Measurements from ENCODE around the gene LZTFL1. TPM values are rescaled to one million over a fixed set of nuclear protein-coding genes. Genes with fewer than 3 reads are reported as not detected.

LZTFL1 gene
- total and polyA plus RNA-seq, 3 experiments from 2014 or later, result 8.9 to 11.4 (median 9.0) TPM

- CTCF ChIA-PET, result interaction anchor here (1.0 to 1.4 kb wide), 4 partner anchors 8 to 24 kb away, joined by 3 read pairs; no protein-coding TSS in a partner anchor
- no peaks in the 10 kb centered on the region for H3K36me3 ChIP-seq (ENCODE audit: insufficient read depth, low read length)
Observed at GRCh38 chr3:45884368-45885201, 42.7 kb upstream of the LZTFL1 start.

GRCh38 chr3:45881078-45882022 lies 39.4 kb upstream of the LZTFL1 start:
- Mint-ChIP-seq H3K4me3 (peak overlapping the region in 6 of 7 donors; percentile 1 to 66 (median 59)), H3K36me3 (no peaks in the 10 kb centered on the region), H3K27ac (peak overlapping the region in 7 of 8 donors; percentile 8 to 72 (median 41)), H3K27me3 (peaks cover 10 to 13% of the 10 kb centered on the region in 2 donors), H3K4me1 (peaks cover 22 to 76% (median 33%) of the 10 kb centered on the region in 3 donors), H3K9me3 (no peaks in the 10 kb centered on the region)
- H3K36me3 ChIP-seq (ENCODE audit: insufficient read depth, low read length), result no peaks in the 10 kb centered on the region
- H3K27ac ChIP-seq (ENCODE audit: low read depth, low read length), result no peak overlapping the region
- ChIA-PET POLR2A (interaction anchor here (0.5 to 1.2 kb wide), 10 partner anchors 8 to 41 kb away, joined by 3 to 10 read pairs (median 3); no protein-coding TSS in a partner anchor), CTCF (interaction anchor here (0.9 to 2.0 kb wide), 6 partner anchors 9 to 221 kb away, joined by 3 to 7 read pairs (median 3); no protein-coding TSS in a partner anchor)
- H3K9me3 ChIP-seq (ENCODE audit: low read length), result no peaks in the 10 kb centered on the region
- DNase-seq, result peak in 4 of 5 donors; percentile 31 to 84 (median 56)
- H3K27me3 ChIP-seq (ENCODE audit: insufficient read depth, low read length, poor library complexity, severe bottlenecking), result peaks cover 7% of the 10 kb centered on the region
- peaks cover 20% of the 10 kb centered on the region for H3K4me1 ChIP-seq (ENCODE audit: insufficient read depth, low read length)
- no peak overlapping the region for H3K4me3 ChIP-seq (ENCODE audit: low read length)

More at GRCh38 chr3:45884368-45885201, 42.7 kb upstream of the LZTFL1 start:
- no peak for DNase-seq
- H3K27me3 Mint-ChIP-seq, result peaks cover 11 to 13% of the 10 kb centered on the region in 2 donors
- no peaks in the 10 kb centered on the region for H3K9me3 ChIP-seq (ENCODE audit: low read length)
- POLR2A ChIA-PET, result interaction anchor here (0.9 to 1.8 kb wide), 2 partner anchors 9 to 36 kb away, joined by 3 to 5 read pairs; no protein-coding TSS in a partner anchor
- peak overlapping the region in 4 of 7 donors; percentile 27 to 82 (median 52) for H3K4me3 Mint-ChIP-seq
- peaks cover 20% of the 10 kb centered on the region for H3K4me1 ChIP-seq (ENCODE audit: insufficient read depth, low read length)
- H3K4me1 Mint-ChIP-seq, result peaks cover 18 to 64% (median 26%) of the 10 kb centered on the region in 3 donors
- H3K9me3 Mint-ChIP-seq, result no peaks in the 10 kb centered on the region
- H3K27ac Mint-ChIP-seq, result peak overlapping the region in 3 of 8 donors; percentile 30 to 74 (median 69)
- H3K36me3 Mint-ChIP-seq, result peaks cover 0 to 14% (median 2%) of the 10 kb centered on the region in 3 donors
- peaks cover 7% of the 10 kb centered on the region for H3K27me3 ChIP-seq (ENCODE audit: insufficient read depth, low read length, poor library complexity, severe bottlenecking)
- no peak overlapping the region for H3K4me3 ChIP-seq (ENCODE audit: low read length)
- H3K27ac ChIP-seq (ENCODE audit: low read depth, low read length), result no peak overlapping the region

GRCh38 chr3:45880725-45881077 lies 38.8 kb upstream of the LZTFL1 start:
- Mint-ChIP-seq H3K4me1 (peaks cover 22 to 74% (median 33%) of the 10 kb centered on the region in 3 donors), H3K9me3 (no peaks in the 10 kb centered on the region), H3K4me3 (peak overlapping the region in 5 of 7 donors; percentile 44 to 66 (median 64)), H3K36me3 (no peaks in the 10 kb centered on the region), H3K27ac (peak overlapping the region in 6 of 8 donors; percentile 8 to 72 (median 60)), H3K27me3 (peaks cover 14 to 16% of the 10 kb centered on the region in 2 donors)
- H3K27me3 ChIP-seq (ENCODE audit: insufficient read depth, low read length, poor library complexity, severe bottlenecking), result peaks cover 7% of the 10 kb centered on the region
- POLR2A ChIA-PET, result interaction anchor here (0.5 to 1.2 kb wide), 9 partner anchors 8 to 40 kb away, joined by 3 to 10 read pairs (median 3); no protein-coding TSS in a partner anchor
- no peaks in the 10 kb centered on the region for H3K36me3 ChIP-seq (ENCODE audit: insufficient read depth, low read length)
- H3K4me1 ChIP-seq (ENCODE audit: insufficient read depth, low read length), result peaks cover 20% of the 10 kb centered on the region
- H3K9me3 ChIP-seq (ENCODE audit: low read length), result no peaks in the 10 kb centered on the region
- DNase-seq, result no peak
- CTCF ChIA-PET, result interaction anchor here (0.9 to 2.0 kb wide), 7 partner anchors 9 to 221 kb away, joined by 3 to 7 read pairs (median 3); no protein-coding TSS in a partner anchor
- no peak overlapping the region for H3K27ac ChIP-seq (ENCODE audit: low read depth, low read length)
- no peak overlapping the region for H3K4me3 ChIP-seq (ENCODE audit: low read length)

- Histone ChIP-seq H3K27ac (ENCODE audit: low read depth, low read length) (no peak overlapping the region), H3K4me3 (ENCODE audit: low read length) (no peak overlapping the region), H3K36me3 (ENCODE audit: insufficient read depth, low read length) (no peaks in the 10 kb centered on the region), H3K9me3 (ENCODE audit: low read length) (no peaks in the 10 kb centered on the region), H3K27me3 (ENCODE audit: insufficient read depth, low read length, poor library complexity, severe bottlenecking) (peaks cover 3% of the 10 kb centered on the region), H3K4me1 (ENCODE audit: insufficient read depth, low read length) (peaks cover 20% of the 10 kb centered on the region)
- Mint-ChIP-seq H3K36me3 (peaks cover 0 to 3% (median 0%) of the 10 kb centered on the region in 3 donors), H3K27me3 (peaks cover 8 to 15% of the 10 kb centered on the region in 2 donors), H3K27ac (no peak overlapping the region), H3K4me1 (peaks cover 22 to 71% (median 31%) of the 10 kb centered on the region in 3 donors), H3K4me3 (no peak overlapping the region), H3K9me3 (peaks cover 0 to 6% (median 4%) of the 10 kb centered on the region in 5 donors)
- ChIA-PET POLR2A (no interaction called here), CTCF (no interaction called here)
- no peak for DNase-seq
Observed at GRCh38 chr3:45878124-45878523, 36.2 kb upstream of the LZTFL1 start.

- peaks cover 0 to 6% (median 4%) of the 10 kb centered on the region in 5 donors for H3K9me3 Mint-ChIP-seq
- no peak for DNase-seq
- POLR2A ChIA-PET, result interaction anchor here (1.7 kb wide), 1 partner anchor 9 kb away, joined by 5 read pairs; no protein-coding TSS in a partner anchor
Observed at GRCh38 chr3:45874677-45875346, 32.9 kb upstream of the LZTFL1 start.

GRCh38 chr3:45873638-45874037 lies 31.7 kb upstream of the LZTFL1 start:
- Mint-ChIP-seq H3K4me3 (no peak overlapping the region), H3K27ac (peak overlapping the region in 1 of 8 donors; percentile 9), H3K9me3 (peaks cover 0 to 6% (median 4%) of the 10 kb centered on the region in 5 donors), H3K4me1 (peaks cover 35 to 72% (median 46%) of the 10 kb centered on the region in 3 donors), H3K36me3 (peaks cover 0 to 6% (median 0%) of the 10 kb centered on the region in 3 donors), H3K27me3 (peaks cover 11 to 25% of the 10 kb centered on the region in 2 donors)
- Histone ChIP-seq H3K27ac (ENCODE audit: low read depth, low read length) (no peak overlapping the region), H3K4me3 (ENCODE audit: low read length) (no peak overlapping the region), H3K36me3 (ENCODE audit: insufficient read depth, low read length) (no peaks in the 10 kb centered on the region), H3K9me3 (ENCODE audit: low read length) (no peaks in the 10 kb centered on the region), H3K4me1 (ENCODE audit: insufficient read depth, low read length) (peaks cover 29% of the 10 kb centered on the region), H3K27me3 (ENCODE audit: insufficient read depth, low read length, poor library complexity, severe bottlenecking) (peaks cover 3% of the 10 kb centered on the region)
- POLR2A ChIA-PET, result no interaction called here
- DNase-seq, result no peak
- CTCF ChIA-PET, result interaction anchor here (0.8 kb wide), 1 partner anchor 10 kb away, joined by 3 read pairs; no protein-coding TSS in a partner anchor

More at GRCh38 chr3:45874677-45875346, 32.9 kb upstream of the LZTFL1 start:
- H3K27ac ChIP-seq (ENCODE audit: low read depth, low read length), result no peak overlapping the region
- no peak overlapping the region for H3K27ac Mint-ChIP-seq
- H3K4me1 Mint-ChIP-seq, result peaks cover 28 to 72% (median 42%) of the 10 kb centered on the region in 3 donors
- no peak overlapping the region for H3K4me3 ChIP-seq (ENCODE audit: low read length)
- CTCF ChIA-PET, result interaction anchor here (0.7 to 2.1 kb wide), 4 partner anchors 10 to 40 kb away, joined by 3 to 8 read pairs (median 4); partner anchors contain the start of gene CCR9
- no peaks in the 10 kb centered on the region for H3K36me3 ChIP-seq (ENCODE audit: insufficient read depth, low read length)
- peaks cover 0 to 6% (median 0%) of the 10 kb centered on the region in 3 donors for H3K36me3 Mint-ChIP-seq
- no peaks in the 10 kb centered on the region for H3K9me3 ChIP-seq (ENCODE audit: low read length)
- peaks cover 3% of the 10 kb centered on the region for H3K27me3 ChIP-seq (ENCODE audit: insufficient read depth, low read length, poor library complexity, severe bottlenecking)
- H3K4me1 ChIP-seq (ENCODE audit: insufficient read depth, low read length), result peaks cover 18% of the 10 kb centered on the region
- peak overlapping the region in 1 of 7 donors; percentile 10 for H3K4me3 Mint-ChIP-seq
- peaks cover 11 to 25% of the 10 kb centered on the region in 2 donors for H3K27me3 Mint-ChIP-seq
